SK-N-SH (cell line): ENCODE results near the gene SAPCD2. TPM values are rescaled to one million over a fixed set of nuclear protein-coding genes. Genes with fewer than 3 reads are reported as not detected.

ENCODE experiments used
- CTCF ChIA-PET: fragments of 300-600, 350-600 bp; formaldehyde crosslinking; extraction: SDS; loops from one replicate; lab custom pipeline; 2021; lab: Yijun Ruan, JAX
- POLR2A ChIA-PET: fragments of 350-600 bp; sonication (Branson Sonifier 250); formaldehyde crosslinking; extraction: SDS; loops from one replicate; lab custom pipeline; 2020; ENCODE audit warnings: antibody characterized with exemption, inconsistent platforms; lab: Yijun Ruan, JAX
- DNase-seq: peaks from one replicate; pipeline ENCODE4 v3.0.0; 2012
- H2AFZ ChIP-seq: fragments of 200-600 bp; sonication (generic); 2 replicates; pipeline ENCODE4 v1.8.1; 2016; ENCODE audit warnings: antibody characterized with exemption, mild to moderate bottlenecking, low read depth
- H3F3A ChIP-seq: fragments of 200-600 bp; sonication (generic); replicated peaks from 2 replicates; pipeline ENCODE3; 2016; ENCODE audit warnings: antibody characterized with exemption, mild to moderate bottlenecking; ENCODE audit not compliant: insufficient read depth
- H3K27ac ChIP-seq, 2 experiments: fragments of 200-500 bp in 1 of 2; fragments of 200-600 bp in 1 of 2; sonication (Bioruptor generic) in 1 of 2; sonication (generic), shearing (Covaris generic) in 1 of 2; 2 replicates each; pipeline versions ENCODE4 v1.5.1 to v1.6.1; 2014 to 2016; ENCODE audit warnings: low read depth in 2 of 2, inconsistent platforms in 1 of 2, low read length in 1 of 2, mild to moderate bottlenecking in 1 of 2, mixed read lengths in 1 of 2
- H3K27me3 ChIP-seq: fragments of 200-600 bp; sonication (generic), shearing (Covaris generic); 2 replicates; pipeline ENCODE4 v1.6.1; 2016; ENCODE audit warnings: mixed run types; ENCODE audit not compliant: insufficient read depth
- H3K36me3 ChIP-seq, 2 experiments: fragments of 200-500 bp in 1 of 2; fragments of 200-600 bp in 1 of 2; sonication (Bioruptor generic) in 1 of 2; sonication (generic) in 1 of 2; replicated peaks in 1 of 2; 2 replicates each; pipeline versions ENCODE3 to v1.5.1; 2014 to 2016; ENCODE audit warnings: low read length in 1 of 2, mild to moderate bottlenecking in 1 of 2; ENCODE audit not compliant: insufficient read depth in 2 of 2, control insufficient read depth in 1 of 2
- H3K4me1 ChIP-seq, 2 experiments: fragments of 200-500 bp in 1 of 2; fragments of 200-600 bp in 1 of 2; sonication (Bioruptor generic) in 1 of 2; sonication (generic), shearing (Covaris generic) in 1 of 2; 2 replicates each; pipeline versions ENCODE4 v1.5.1 to v1.6.1; 2014 to 2016; ENCODE audit warnings: low read depth in 1 of 2, low read length in 1 of 2, mixed run types in 1 of 2; ENCODE audit not compliant: insufficient read depth in 2 of 2, control insufficient read depth in 1 of 2
- H3K4me2 ChIP-seq: fragments of 200-600 bp; sonication (generic), shearing (Covaris generic); 2 replicates; pipeline ENCODE4 v1.6.1; 2017; ENCODE audit warnings: mixed run types
- H3K4me3 ChIP-seq, 2 experiments: fragments of 200-500 bp in 1 of 2; fragments of 200-600 bp in 1 of 2; sonication (Bioruptor generic) in 1 of 2; sonication (generic), shearing (Covaris generic) in 1 of 2; 2 replicates each; pipeline versions ENCODE4 v1.5.1 to v1.8.1; 2014 to 2016; ENCODE audit warnings: low read depth in 2 of 2, inconsistent platforms in 1 of 2, low read length in 1 of 2, mild to moderate bottlenecking in 1 of 2, mixed read lengths in 1 of 2, moderate library complexity in 1 of 2
- H3K79me2 ChIP-seq: fragments of 200-600 bp; sonication (generic); 2 replicates; pipeline ENCODE4 v1.8.1; 2017; ENCODE audit warnings: mild to moderate bottlenecking; ENCODE audit not compliant: insufficient read depth
- H3K9ac ChIP-seq: fragments of 200-600 bp; sonication (generic); 2 replicates; pipeline ENCODE4 v1.6.1; 2017; ENCODE audit warnings: mixed run types
- H3K9me2 ChIP-seq: fragments of 200-600 bp; sonication (generic); 2 replicates; pipeline ENCODE4 v1.6.1; 2017; ENCODE audit warnings: mixed run types
- H3K9me3 ChIP-seq: fragments of 200-600 bp; sonication (generic); 2 replicates; pipeline ENCODE4 v1.6.1; 2017; ENCODE audit warnings: mixed run types, mild to moderate bottlenecking, moderate library complexity
- H4K20me1 ChIP-seq: fragments of 200-600 bp; sonication (generic); 2 replicates; pipeline ENCODE4 v1.6.1; 2017; ENCODE audit warnings: mild to moderate bottlenecking, mixed run types; ENCODE audit not compliant: insufficient read depth
- CHD2 ChIP-seq: fragments of 150-350 bp; IDR thresholded peaks from 2 replicates; pipeline ENCODE4 v1.6.1; 2018; ENCODE audit warnings: low read length; ENCODE audit not compliant: partially characterized antibody
- ELF1 ChIP-seq: IDR thresholded peaks from 2 replicates; pipeline ENCODE4 v1.4.0; 2012
- EP300 ChIP-seq, 2 experiments: IDR thresholded peaks; 2 replicates each; pipeline versions ENCODE4 v1.4.0 to v1.6.1; 2012; ENCODE audit warnings: borderline replicate concordance in 1 of 2, low read depth in 1 of 2, low read length in 1 of 2
- FOSL2 ChIP-seq: IDR thresholded peaks from 2 replicates; pipeline ENCODE4 v1.4.0; 2012; ENCODE audit warnings: low read depth, mild to moderate bottlenecking, moderate library complexity, borderline replicate concordance
- FOXJ3 ChIP-seq: sonication (generic); formaldehyde crosslinking; IDR thresholded peaks from 2 replicates; pipeline ENCODE4 v1.5.1; 2020; ENCODE audit warnings: mild to moderate bottlenecking, missing genetic modification reagents
- MEF2A ChIP-seq: IDR thresholded peaks from 2 replicates; pipeline ENCODE4 v1.4.0; 2012; ENCODE audit warnings: low read depth, borderline replicate concordance
- MXI1 ChIP-seq: IDR thresholded peaks from 2 replicates; pipeline ENCODE4 v1.6.1; 2012; ENCODE audit warnings: mild to moderate bottlenecking, low read depth, low read length, improper control_type of control experiment
- NRF1 ChIP-seq: IDR thresholded peaks from 2 replicates; pipeline ENCODE4 v1.6.1; 2012; ENCODE audit warnings: low read depth, mild to moderate bottlenecking, low read length
- RCOR1 ChIP-seq: fragments of 150-350 bp; IDR thresholded peaks from 2 replicates; pipeline ENCODE4 v1.6.1; 2017; ENCODE audit warnings: antibody characterized with exemption, low read length
- RFX5 ChIP-seq: IDR thresholded peaks from 2 replicates; pipeline ENCODE4 v1.6.1; 2012; ENCODE audit warnings: mild to moderate bottlenecking, improper control_type of control experiment, low read length
- SIN3A ChIP-seq: IDR thresholded peaks from 2 replicates; pipeline ENCODE4 v1.6.1; 2012; ENCODE audit warnings: low read depth, mild to moderate bottlenecking, low read length, moderate library complexity, borderline replicate concordance
- TAF1 ChIP-seq: IDR thresholded peaks from 2 replicates; pipeline ENCODE4 v1.6.1; 2012; ENCODE audit warnings: low read depth, mild to moderate bottlenecking, low read length, moderate library complexity, borderline replicate concordance
- YY1 ChIP-seq: IDR thresholded peaks from 2 replicates; pipeline ENCODE4 v1.4.0; 2012; ENCODE audit warnings: low read depth, mild to moderate bottlenecking
- WGBS: methylation state at CpG from one replicate; pipeline ENCODE4 v1.1.6; 2017; ENCODE audit warnings: low lambda C conversion rate; 5-methylcytosine and 5-hydroxymethylcytosine counted together
- polyA plus RNA-seq, 3 experiments: library from polyadenylated mRNA; depleted of rRNA; stranded (reverse); fragments of >200 nt; gene quantifications; 2 replicates each; pipeline ENCODE4 v1.2.3, GENCODE V29; 2012
- TF ChIP-seq, protein P1 (sequence below): fragments of 150-350 bp; IDR thresholded peaks from 2 replicates; pipeline ENCODE4 v1.6.1; 2016; ENCODE audit warnings: mild to moderate bottlenecking, low read depth, low read length
- TF ChIP-seq, protein P2 (sequence below): IDR thresholded peaks from 2 replicates; pipeline ENCODE4 v1.6.1; 2012; ENCODE audit warnings: mild to moderate bottlenecking, low read depth, low read length, moderate library complexity
- TF ChIP-seq, protein P3 (sequence below): IDR thresholded peaks from 2 replicates; pipeline ENCODE4 v1.4.0; 2012; ENCODE audit warnings: low read depth
- TF ChIP-seq, protein P4 (sequence below): fragments of 200-600 bp; sonication (generic); IDR thresholded peaks from 2 replicates; pipeline ENCODE4 v1.6.1; 2017; ENCODE audit warnings: antibody characterized with exemption, mild to moderate bottlenecking, moderate library complexity

Gene SAPCD2
- polyA plus RNA-seq, 1 of the 3 experiments (the other 2 are of a cell fraction): 6.0 TPM

DNA sequence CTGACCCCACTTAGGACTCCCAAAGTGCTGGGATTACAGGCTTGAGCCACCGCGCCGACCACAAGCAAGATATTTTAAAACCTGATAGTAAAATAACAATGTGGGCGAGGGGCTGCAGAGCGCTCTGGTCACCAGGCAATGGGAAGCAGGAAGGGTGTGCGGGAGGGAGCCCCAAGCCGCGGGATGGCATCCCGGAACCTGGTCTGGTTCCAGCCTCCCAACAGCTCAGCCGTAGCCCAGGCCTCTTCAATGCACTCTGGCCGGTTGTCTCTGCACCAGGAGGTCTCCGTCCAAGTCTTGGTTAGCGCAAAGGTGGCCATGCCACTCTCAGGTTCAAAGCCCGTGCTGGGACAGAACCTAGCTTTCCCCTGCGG, 6.3 kb upstream of the SAPCD2 start:
- peak overlapping the region in 1 of 2 experiments; percentile 27; a peak in 2 of 4 replicates for H3K4me3 ChIP-seq
- peaks cover 3 to 5% of the 10 kb centered on the region in 2 experiments for H3K36me3 ChIP-seq
- no peak for DNase-seq
- 94% methylated on average over 9 of the region's 15 CpGs for WGBS
- H3K9ac ChIP-seq: no peak overlapping the region
- peaks cover 0 to 14% of the 10 kb centered on the region in 2 experiments; a peak in 1 of 4 replicates for H3K4me1 ChIP-seq
- H3K9me3 ChIP-seq: no peaks in the 10 kb centered on the region
- peak overlapping the region; percentile 54; the same call in 1 of the 2 replicates for H3K4me2 ChIP-seq
- no peaks in the 10 kb centered on the region for H3K9me2 ChIP-seq
- CTCF ChIA-PET: interaction anchor here (1.0 to 3.5 kb wide), 12 partner anchors 8 to 162 kb away, joined by 3 to 18 read pairs (median 8); partner anchors contain the start of genes ABCA2, MAN1B1, NPDC1 and TPRN
- no peaks in the 10 kb centered on the region for H3K27me3 ChIP-seq
- POLR2A ChIA-PET: interaction anchor here (1.3 to 2.6 kb wide), 2 partner anchors 10 to 21 kb away, joined by 3 to 9 read pairs; no protein-coding TSS in a partner anchor
- no peaks in the 10 kb centered on the region for H4K20me1 ChIP-seq
- H3K27ac ChIP-seq: no peak overlapping the region
- H2AFZ ChIP-seq: peak overlapping the region; percentile 72; the same call in 1 of the 2 replicates
- no peaks in the 10 kb centered on the region for H3K79me2 ChIP-seq
- TF ChIP-seq NRF1: no peak
- no peak for TF ChIP-seq YY1
- no peak for TF ChIP-seq FOXJ3 (CRISPR knock-in tag)
- TF ChIP-seq TAF1: no peak
- no peak for TF ChIP-seq RCOR1
- TF ChIP-seq FOSL2: no peak
- no peak for TF ChIP-seq MEF2A
- TF ChIP-seq MXI1: no peak
- TF ChIP-seq, protein P1, sequence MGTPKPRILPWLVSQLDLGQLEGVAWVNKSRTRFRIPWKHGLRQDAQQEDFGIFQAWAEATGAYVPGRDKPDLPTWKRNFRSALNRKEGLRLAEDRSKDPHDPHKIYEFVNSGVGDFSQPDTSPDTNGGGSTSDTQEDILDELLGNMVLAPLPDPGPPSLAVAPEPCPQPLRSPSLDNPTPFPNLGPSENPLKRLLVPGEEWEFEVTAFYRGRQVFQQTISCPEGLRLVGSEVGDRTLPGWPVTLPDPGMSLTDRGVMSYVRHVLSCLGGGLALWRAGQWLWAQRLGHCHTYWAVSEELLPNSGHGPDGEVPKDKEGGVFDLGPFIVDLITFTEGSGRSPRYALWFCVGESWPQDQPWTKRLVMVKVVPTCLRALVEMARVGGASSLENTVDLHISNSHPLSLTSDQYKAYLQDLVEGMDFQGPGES: no peak
- TF ChIP-seq SIN3A: no peak
- TF ChIP-seq, protein P2, sequence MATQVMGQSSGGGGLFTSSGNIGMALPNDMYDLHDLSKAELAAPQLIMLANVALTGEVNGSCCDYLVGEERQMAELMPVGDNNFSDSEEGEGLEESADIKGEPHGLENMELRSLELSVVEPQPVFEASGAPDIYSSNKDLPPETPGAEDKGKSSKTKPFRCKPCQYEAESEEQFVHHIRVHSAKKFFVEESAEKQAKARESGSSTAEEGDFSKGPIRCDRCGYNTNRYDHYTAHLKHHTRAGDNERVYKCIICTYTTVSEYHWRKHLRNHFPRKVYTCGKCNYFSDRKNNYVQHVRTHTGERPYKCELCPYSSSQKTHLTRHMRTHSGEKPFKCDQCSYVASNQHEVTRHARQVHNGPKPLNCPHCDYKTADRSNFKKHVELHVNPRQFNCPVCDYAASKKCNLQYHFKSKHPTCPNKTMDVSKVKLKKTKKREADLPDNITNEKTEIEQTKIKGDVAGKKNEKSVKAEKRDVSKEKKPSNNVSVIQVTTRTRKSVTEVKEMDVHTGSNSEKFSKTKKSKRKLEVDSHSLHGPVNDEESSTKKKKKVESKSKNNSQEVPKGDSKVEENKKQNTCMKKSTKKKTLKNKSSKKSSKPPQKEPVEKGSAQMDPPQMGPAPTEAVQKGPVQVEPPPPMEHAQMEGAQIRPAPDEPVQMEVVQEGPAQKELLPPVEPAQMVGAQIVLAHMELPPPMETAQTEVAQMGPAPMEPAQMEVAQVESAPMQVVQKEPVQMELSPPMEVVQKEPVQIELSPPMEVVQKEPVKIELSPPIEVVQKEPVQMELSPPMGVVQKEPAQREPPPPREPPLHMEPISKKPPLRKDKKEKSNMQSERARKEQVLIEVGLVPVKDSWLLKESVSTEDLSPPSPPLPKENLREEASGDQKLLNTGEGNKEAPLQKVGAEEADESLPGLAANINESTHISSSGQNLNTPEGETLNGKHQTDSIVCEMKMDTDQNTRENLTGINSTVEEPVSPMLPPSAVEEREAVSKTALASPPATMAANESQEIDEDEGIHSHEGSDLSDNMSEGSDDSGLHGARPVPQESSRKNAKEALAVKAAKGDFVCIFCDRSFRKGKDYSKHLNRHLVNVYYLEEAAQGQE: no peak
- TF ChIP-seq, protein P3, sequence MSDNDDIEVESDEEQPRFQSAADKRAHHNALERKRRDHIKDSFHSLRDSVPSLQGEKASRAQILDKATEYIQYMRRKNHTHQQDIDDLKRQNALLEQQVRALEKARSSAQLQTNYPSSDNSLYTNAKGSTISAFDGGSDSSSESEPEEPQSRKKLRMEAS: no peak
- TF ChIP-seq RFX5: no peak
- no peak for TF ChIP-seq ELF1
- no peak for TF ChIP-seq EP300 (IDR thresholded peaks at IDR 0.05; ENCODE audit: borderline replicate concordance in 1 of 2, low read depth in 1 of 2, low read length in 1 of 2)
- TF ChIP-seq CHD2: no peak
- TF ChIP-seq, protein P4, sequence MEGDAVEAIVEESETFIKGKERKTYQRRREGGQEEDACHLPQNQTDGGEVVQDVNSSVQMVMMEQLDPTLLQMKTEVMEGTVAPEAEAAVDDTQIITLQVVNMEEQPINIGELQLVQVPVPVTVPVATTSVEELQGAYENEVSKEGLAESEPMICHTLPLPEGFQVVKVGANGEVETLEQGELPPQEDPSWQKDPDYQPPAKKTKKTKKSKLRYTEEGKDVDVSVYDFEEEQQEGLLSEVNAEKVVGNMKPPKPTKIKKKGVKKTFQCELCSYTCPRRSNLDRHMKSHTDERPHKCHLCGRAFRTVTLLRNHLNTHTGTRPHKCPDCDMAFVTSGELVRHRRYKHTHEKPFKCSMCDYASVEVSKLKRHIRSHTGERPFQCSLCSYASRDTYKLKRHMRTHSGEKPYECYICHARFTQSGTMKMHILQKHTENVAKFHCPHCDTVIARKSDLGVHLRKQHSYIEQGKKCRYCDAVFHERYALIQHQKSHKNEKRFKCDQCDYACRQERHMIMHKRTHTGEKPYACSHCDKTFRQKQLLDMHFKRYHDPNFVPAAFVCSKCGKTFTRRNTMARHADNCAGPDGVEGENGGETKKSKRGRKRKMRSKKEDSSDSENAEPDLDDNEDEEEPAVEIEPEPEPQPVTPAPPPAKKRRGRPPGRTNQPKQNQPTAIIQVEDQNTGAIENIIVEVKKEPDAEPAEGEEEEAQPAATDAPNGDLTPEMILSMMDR: no peak
- peaks cover 7% of the 10 kb centered on the region for H3F3A ChIP-seq
